Erythroblast (primary cell): ENCODE data around the gene RALGPS1.

ENCODE experiments used
- GATA1 ChIP-seq: IDR thresholded peaks from 2 replicates; pipeline ENCODE4 v1.6.1; 2011; ENCODE audit warnings: low read depth, mild to moderate bottlenecking, control low read depth, low read length, moderate library complexity
- POLR2A ChIP-seq: IDR thresholded peaks from 2 replicates; pipeline ENCODE4 v1.6.1; 2011; ENCODE audit warnings: mild to moderate bottlenecking, low read length

DNA sequence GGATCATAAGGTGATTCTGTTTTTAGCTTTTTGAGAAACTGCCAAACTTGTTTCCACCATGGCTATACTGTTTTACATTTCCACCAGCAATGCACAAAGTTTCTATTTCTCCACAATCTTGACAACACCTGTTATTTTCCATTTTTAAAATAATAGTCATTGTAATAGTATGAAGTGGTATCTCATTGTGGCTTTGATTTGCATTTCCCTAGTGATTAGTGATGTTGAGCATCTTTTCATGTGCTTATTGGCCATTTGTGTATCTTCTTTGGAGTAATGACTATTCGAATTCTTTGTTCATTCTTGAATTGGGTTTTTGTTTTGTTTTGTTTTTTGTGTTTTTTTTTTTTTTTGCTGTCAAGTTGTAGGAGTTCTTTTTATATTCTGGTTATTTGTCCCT, 354.9 kb downstream of the RALGPS1 start:
- TF ChIP-seq POLR2A (no peak), GATA1 (no peak)
